ENCODE data around the gene PLXNB2.
"Not testable (repeated sequence)": the region's sequence is repeated elsewhere in the genome, so short reads cannot be mapped to it uniquely, and the experiment has no call there.

The PLXNB2 gene

DNA sequence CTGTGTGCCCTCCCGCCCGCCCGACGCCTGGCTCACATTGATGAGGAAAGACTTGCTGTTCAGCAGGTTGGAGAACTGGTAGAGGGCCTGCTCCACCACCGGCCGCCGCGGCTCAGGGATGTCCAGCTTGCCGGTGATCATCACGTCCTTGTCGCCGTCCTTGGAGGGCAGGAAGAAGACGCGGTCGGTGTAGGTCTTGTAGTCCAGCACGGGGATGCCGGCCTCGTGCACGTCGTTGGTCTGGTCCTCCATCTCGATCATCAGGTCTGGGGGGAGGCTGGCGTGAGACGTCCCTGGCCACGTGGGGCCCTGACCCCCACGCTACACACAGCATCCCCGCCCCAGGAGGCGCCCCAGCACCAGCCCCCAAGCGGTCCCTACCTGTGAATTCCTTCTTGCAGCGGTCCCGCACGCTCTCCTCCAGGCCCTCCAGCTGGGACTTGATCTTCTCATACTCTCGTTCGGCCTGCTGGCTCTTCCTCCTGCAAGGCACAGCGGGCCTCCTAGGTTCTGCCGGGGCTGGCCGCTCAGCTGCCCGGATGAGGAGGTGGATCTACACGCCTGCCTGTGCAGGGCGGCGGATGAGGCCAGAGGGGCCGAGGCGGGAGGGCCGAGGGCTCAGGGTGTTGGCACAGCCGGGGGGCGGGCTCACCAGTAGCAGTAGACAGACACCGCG lies 26.6 kb downstream of the PLXNB2 start:
- no peak for DNase-seq

DNA sequence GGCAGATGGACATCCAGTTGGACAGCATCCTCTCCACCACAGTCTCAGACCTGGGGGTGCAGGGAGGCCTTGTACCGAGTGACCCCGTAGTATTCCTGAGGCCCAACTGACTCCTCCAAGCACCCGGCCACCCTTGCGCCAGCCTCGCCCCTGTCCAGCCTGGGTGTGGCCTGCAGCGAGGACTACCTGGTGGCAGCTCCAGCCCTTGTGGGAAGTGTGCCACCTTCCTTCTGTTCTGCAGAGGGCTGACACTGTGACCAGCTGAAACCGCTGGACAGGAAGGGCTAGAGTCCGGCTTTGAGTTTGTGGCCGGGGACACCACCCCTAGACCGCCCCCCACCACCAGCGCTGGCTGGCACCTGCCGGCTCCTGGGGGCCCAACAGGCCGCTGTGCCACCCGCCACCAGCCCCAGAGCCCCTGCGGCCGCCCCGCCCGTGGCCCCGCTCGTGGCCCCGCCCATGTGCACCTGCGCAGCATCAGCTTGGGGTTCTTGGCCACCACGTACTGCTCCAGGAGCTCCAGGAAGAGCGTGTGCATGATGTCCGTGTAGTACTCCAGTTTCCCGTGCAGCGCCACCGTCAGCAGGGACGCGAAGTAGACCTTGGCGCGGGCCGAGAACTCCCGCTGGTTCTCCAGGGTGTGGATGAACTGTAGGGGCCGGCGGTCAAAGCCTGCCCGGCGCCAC lies 27.3 kb downstream of the PLXNB2 start:
- no peak for DNase-seq

DNA sequence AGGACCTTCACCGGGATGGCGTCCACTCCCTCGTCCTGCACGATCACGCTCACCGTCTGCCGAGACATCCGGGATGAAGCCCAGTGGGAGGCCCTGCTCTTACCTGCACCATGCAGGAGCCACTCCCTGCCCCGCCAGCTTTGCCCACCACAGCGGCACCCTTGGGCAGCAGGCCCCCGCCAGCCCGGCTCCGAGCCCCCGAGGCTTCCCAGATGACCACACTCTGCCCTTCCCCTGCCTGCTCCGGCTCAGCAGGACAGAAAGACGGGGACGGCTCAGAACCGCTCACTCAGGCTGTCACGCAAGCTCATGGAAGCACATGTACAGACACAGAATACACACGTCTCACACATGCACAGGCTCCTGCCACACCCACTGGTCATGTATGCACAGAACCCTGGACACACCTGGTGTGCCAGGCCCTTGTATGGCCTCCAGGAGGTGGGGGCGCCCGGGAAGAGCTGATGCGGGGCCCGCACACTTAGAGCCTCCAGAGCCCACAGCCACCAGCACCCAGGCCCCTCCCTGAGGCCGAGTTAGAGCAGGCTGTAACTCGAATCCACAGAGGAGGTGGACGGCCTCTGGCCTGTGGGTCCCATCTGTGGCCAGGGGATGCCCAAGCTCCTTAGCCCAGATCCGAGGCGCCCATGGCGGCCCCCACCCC lies 28.4 kb downstream of the PLXNB2 start:
- DNase-seq, result no peak

DNA sequence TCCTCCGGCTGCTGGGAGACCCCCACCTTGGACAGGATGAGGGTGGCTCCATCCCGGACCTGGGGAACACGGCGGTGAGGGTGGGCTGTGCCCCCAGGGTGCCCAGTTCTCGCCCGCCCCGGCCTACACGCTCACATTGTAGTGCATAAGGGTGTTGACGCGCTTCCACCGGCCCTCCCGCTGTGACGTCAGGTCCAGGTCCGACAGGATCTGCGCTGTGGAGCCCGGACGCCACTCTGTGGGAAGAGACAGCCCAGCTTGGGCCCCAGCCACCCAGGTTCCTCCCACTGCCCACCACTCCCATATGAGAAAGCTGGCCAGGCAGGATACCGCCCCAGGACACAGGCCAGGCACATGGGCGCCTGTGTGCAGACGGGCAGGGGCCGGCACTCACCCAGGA lies 29.0 kb downstream of the PLXNB2 start:
- no peak for DNase-seq

DNA sequence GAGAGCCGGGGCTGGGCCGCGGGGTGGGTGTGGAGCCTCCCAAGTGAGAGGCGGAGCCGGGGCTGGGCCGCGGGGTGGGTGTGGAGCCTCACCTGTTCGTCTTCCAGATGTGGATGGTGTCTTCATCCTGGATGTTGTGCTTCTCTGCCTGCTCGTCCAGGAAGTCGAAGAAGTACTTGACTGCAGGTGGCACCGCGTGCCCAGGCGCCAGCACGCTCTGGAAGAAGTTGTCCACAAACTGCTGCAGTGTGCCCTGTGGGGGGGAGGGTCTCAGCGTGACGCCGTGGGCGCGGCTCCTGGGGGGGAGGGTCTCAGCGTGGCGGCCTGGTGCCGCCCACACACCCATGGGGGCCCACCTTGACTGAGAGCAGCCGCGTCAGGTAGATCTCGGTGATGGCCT lies 29.7 kb downstream of the PLXNB2 start:
- no peak for DNase-seq

DNA sequence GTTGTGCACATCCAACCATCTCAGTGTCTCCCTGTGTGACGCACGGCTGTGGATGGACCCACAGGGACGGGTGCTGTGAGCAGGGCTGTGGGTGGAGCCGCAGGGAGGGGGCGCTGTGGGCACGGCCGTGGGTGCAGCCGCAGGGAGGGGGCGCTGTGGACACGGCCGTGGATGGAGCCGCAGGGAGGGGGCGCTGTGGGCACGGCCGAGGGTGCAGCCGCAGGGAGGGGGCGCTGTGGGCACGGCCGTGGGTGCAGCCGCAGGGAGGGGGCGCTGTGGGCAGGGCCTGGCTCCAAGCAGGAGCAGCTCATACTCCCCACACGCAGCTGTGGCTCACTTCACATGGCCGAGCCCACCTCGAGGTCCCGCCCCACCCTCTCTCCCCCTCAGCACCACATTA lies 31.3 kb downstream of the PLXNB2 start:
- peak; percentile 69 to 92 (median 83) for DNase-seq

GRCh38 chr22:50275181-50276055 lies 32.0 kb downstream of the PLXNB2 start:
- no peak for DNase-seq

- no peak for DNase-seq
Observed at GRCh38 chr22:50274771-50275170, 32.7 kb downstream of the PLXNB2 start.

- DNase-seq, result peak; percentile 50 to 71 (median 64)
Observed at GRCh38 chr22:50274311-50274710, 33.1 kb downstream of the PLXNB2 start.

- not testable (repeated sequence) for DNase-seq
Observed at GRCh38 chr22:50273781-50274180, 33.7 kb downstream of the PLXNB2 start.

- not testable (repeated sequence) for DNase-seq
Observed at GRCh38 chr22:50273352-50273751, 34.1 kb downstream of the PLXNB2 start.

DNA sequence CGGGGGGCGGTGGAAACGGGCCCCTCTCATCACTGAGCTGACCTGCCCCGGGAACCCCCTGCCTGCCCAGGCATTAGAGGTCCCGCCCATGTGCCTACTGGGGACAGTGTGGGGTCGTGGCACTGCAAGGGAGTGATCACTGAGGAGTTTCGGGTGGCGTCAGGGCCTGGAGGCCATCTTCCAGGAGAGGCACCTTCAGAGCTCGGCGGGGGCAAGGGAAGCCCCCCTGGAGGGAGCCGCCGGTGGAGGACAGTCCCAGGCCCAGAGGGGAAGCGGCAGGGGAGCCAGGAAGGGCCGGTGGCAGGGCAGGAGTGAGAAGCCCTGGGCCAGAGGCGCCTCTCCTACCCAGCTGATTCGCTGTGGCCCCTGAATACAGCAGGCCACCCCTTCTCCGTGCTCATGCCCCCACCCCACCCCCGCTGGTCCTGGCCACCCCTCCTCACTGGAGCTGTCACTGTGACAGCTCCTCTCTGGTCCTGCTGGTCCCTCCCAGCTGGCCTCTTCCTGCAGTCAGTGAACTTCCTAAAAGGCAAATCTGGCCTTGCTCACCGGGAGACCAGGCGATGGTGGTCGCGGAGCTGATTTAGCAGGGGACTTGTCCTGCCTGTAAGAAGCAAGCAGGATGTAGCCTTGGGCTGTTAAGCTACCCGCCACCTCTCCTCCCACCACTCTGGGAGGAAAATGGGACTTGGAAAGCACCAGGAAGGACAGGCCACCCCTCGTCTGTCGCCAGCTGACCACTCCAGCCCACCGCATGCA lies 35.2 kb downstream of the PLXNB2 start:
- peak in 2 of 4 experiments; percentile 18 to 26 for DNase-seq

DNA sequence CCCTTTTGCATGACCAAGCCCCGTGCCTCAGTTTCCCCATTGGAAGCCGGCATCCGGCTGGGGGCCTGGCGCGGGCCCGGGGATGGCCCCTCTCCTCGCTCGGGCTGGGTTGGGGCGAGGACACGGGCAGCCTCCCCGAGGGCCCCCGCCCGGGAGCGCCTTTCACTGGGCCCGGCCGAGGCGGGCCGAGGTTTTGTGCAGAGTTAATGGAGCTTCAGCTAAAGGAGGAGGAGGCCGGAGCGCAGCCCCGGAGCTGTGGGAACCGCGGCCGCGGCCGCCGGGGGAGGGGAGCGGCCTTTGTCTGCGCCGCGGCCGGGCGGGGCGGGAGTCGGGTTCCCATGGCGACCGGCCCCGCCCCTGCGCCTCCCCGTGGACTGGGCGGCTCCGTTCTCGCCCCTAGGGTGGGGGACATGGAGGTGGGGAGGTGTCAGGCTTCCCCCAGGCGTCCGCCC lies 35.9 kb downstream of the PLXNB2 start:
- DNase-seq, result peak; percentile 46 to 82 (median 66)

DNA sequence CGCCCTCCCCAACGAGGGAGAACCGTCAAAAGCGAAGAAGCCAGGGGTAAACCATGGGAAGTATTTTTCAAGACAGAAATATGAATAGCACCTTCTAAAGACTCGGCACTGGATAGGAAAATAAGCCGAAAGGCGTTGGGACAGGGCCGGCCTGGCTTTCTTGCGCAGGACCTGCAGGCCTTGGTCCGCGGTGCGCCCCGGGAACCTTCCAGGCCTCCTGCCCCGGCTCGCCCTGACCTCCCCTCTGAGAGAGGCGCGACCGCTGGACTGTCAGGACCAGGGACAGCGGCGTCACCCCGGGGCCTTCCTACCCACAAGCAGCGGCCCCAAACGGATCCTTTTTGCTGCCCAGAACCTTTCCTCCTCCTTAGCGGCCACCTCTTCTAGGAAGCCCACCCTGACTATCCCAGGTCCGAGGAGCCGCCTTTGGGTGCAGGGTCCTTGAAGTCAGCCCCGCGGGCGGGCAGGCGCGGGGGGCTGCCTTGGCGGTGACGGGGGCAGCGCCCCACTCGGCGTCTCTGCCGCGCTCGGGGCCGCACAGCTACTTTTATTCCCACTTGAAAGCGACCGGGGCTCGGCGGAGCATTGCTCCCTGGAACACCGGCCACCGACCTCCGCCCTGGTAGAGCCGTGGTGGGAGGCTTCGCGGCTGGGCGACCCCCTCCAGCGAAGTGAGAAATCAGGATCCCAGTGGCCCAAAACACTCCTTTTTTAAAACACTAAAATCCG lies 36.6 kb downstream of the PLXNB2 start:
- DNase-seq, result peak; percentile 74 to 90 (median 82)

GRCh38 chr22:50269970-50270665 lies 37.3 kb downstream of the PLXNB2 start, which contains the start of gene MAPK11:
TSS of gene MAPK11 (minus strand) at chr22:50270380. CDS start at chr22:50270292, 88 bp downstream.
- peak in 2 of 4 experiments; percentile 47 to 53 for DNase-seq

DNA sequence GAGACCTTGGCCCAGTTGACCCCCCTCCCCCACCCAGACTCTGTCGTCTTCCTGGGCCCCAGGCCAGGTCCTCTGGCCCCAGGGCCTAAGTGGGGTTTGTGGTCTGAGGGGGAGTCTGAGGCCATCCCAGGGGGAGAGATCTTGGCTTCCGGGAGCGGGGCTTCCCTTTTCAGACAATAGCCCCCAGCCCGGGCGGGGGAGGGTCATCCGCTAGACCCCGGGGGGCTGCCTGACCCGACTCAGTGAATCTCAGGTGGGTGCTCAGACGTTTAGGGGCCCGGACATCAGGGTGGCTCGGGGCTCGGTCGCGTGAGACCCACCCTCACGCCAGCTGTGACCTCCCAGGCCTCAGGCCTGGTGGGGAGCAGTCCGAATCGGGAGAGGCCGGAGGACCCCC lies 37.9 kb downstream of the PLXNB2 start:
- no peak for DNase-seq

DNA sequence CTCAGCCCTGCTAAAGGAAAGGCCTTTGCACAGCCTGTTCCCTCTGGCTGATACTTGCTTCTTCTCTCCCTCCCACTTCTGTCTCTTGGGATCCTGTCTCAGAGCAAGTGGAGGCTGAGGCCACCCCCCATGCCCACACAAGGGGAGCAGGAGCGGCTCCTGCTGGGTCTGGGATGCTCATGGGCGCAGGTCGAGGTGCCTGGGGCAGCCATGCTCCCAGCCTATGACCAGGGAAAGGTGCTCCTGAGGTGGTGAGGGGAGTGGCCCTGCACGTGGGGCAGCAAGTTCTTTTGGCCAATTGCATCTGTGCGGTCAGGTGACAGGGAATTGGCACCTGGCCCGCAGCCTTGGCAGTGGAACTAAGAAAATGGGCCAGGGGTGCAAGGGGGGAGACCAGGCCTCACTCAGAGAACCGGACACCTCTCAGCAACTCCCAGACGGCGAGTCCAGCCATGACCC lies 38.8 kb downstream of the PLXNB2 start:
- DNase-seq, result no peak

DNA sequence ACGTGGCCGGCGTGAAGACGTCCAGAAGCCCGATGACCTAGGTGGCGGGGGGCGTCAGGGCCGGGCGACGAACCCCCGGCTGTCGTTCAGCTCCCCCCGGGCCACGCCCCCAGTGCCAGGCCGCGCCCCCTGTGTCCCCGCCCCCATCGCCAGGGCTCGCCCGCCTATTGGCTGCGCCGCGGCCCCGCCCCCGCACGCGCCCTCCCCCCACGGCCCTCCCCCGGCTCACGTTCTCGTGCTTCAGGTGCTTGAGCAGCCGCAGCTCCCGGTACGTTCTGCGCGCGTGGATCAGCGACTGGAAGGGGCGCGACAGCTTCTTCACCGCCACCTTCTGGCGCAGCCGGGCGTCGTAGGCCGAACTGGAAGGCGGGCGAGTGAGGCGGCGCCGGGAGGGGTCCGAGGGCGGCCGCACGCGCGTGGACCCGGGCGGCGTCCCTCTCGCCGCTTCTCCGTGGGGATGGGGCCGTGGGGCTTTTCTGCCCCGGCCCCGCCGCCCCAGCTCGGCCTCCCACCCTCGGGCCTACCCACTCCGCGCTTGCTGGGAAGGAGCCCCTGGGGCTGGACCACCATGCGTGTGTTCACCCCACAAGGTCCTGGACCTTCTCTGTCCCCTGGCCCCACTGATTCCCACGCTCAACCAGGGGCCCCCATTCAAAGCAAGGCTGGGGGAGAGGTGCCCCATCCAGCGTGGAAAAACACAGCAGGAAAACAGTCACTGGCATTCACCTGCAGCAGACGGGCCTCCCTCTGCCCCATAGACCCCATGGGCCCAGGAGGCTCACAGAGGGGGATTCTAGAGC lies 39.7 kb downstream of the PLXNB2 start:
- DNase-seq, result peak in 3 of 4 experiments; percentile 28 to 56 (median 51)

DNA sequence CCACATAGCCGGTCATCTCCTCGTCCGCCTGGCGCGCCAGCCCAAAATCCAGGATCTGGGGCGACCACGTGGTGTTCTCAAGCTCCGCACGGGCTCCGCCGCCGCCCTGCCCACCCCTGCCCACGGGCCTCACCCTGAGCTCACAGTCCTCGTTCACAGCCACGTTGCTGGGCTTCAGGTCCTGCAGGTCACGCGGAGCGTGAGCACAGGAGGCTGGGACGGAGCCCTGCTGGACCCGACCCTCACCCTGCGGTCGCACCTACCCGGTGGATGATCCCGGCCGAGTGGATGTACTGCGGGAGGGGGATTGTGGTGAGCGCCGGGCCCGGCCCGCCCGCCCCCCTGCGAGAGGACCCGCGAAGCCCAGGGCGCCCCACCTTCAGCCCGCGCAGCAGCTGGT lies 40.5 kb downstream of the PLXNB2 start:
- DNase-seq, result no peak

Measured in suppressor macrophage (primary cell).